Neutrophil (primary cell): ENCODE data around the gene AMBRA1.

ENCODE experiments used
- H3K27ac ChIP-seq: fragments of 200-600 bp; sonication (generic); 2 replicates; pipeline ENCODE4 v1.5.1; 2016; ENCODE audit warnings: mild to moderate bottlenecking, moderate library complexity
- H3K27me3 ChIP-seq: fragments of 200-600 bp; sonication (generic); 2 replicates; pipeline ENCODE4 v1.6.0; 2016; ENCODE audit warnings: mild to moderate bottlenecking
- H3K36me3 ChIP-seq: fragments of 200-600 bp; sonication (generic); 2 replicates; pipeline ENCODE4 v1.5.1; 2017
- H3K4me1 ChIP-seq, 2 experiments: fragments of 200-600 bp in 1 of 2; sonication (generic) in 1 of 2; 1 replicate in 1 of 2; 2 replicates in 1 of 2; pipeline versions ENCODE4 v1.5.1 to v1.6.1; 2013 to 2016; ENCODE audit warnings: low read depth in 1 of 2, low read length in 1 of 2, mild to moderate bottlenecking in 1 of 2, moderate library complexity in 1 of 2; ENCODE audit not compliant: control insufficient read depth in 1 of 2, insufficient read depth in 1 of 2
- H3K4me3 ChIP-seq, 2 experiments: fragments of 200-600 bp in 1 of 2; sonication (generic) in 1 of 2; 1 replicate in 1 of 2; 2 replicates in 1 of 2; pipeline ENCODE4 v1.5.1; 2013 to 2016; ENCODE audit warnings: low read depth in 1 of 2, low read length in 1 of 2, mild to moderate bottlenecking in 1 of 2, moderate library complexity in 1 of 2
- H3K9me3 ChIP-seq: fragments of 200-600 bp; sonication (generic); 2 replicates; pipeline ENCODE4 v1.5.1; 2016
- TF ChIP-seq, protein P1 (sequence below): fragments of 200-600 bp; sonication (generic); IDR thresholded peaks from 2 replicates; pipeline ENCODE4 v1.5.1; 2016; ENCODE audit warnings: antibody characterized with exemption

AMBRA1 gene

GRCh38 chr11:46353698-46354097 is 240.1 kb downstream of the AMBRA1 start:
- Histone ChIP-seq H3K36me3 (peaks cover 24% of the 10 kb centered on the region), H3K27me3 (no peaks in the 10 kb centered on the region), H3K4me3 (no peak overlapping the region), H3K27ac (peak overlapping the region; percentile 94), H3K9me3 (no peaks in the 10 kb centered on the region), H3K4me1 (peaks cover 87 to 88% of the 10 kb centered on the region in 2 experiments)
- TF ChIP-seq, protein P1, sequence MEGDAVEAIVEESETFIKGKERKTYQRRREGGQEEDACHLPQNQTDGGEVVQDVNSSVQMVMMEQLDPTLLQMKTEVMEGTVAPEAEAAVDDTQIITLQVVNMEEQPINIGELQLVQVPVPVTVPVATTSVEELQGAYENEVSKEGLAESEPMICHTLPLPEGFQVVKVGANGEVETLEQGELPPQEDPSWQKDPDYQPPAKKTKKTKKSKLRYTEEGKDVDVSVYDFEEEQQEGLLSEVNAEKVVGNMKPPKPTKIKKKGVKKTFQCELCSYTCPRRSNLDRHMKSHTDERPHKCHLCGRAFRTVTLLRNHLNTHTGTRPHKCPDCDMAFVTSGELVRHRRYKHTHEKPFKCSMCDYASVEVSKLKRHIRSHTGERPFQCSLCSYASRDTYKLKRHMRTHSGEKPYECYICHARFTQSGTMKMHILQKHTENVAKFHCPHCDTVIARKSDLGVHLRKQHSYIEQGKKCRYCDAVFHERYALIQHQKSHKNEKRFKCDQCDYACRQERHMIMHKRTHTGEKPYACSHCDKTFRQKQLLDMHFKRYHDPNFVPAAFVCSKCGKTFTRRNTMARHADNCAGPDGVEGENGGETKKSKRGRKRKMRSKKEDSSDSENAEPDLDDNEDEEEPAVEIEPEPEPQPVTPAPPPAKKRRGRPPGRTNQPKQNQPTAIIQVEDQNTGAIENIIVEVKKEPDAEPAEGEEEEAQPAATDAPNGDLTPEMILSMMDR, result no peak

GRCh38 chr11:46352063-46352841 is 241.6 kb downstream of the AMBRA1 start:
- Histone ChIP-seq H3K36me3 (peaks cover 32% of the 10 kb centered on the region), H3K9me3 (no peaks in the 10 kb centered on the region), H3K27ac (peak overlapping the region; percentile 94), H3K27me3 (no peaks in the 10 kb centered on the region), H3K4me1 (peaks cover 85% of the 10 kb centered on the region in 2 experiments), H3K4me3 (no peak overlapping the region)
- TF ChIP-seq, protein P1, result peak; percentile 88

DNA sequence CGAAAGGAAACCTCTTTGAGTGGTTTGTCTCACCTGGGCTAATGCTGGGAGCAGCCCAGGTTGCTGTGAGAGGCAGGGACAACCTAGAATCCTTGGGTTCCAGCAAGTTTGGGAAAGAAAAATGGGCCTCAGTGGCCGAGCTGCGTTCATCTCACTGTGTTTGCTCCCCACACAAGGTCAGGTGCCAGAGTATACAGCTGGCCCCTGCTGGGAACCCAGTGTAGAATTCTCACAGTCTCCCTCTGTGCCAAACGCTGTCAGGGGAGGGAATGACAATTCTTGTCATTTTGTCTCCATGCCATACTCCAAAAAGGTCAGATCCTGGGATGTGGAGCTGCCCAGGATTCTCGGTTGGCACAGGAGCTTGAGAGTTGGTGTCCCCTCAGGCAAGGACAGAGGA is 242.2 kb downstream of the AMBRA1 start:
- H3K9me3 ChIP-seq, result no peaks in the 10 kb centered on the region
- TF ChIP-seq, protein P1, result no peak
- H3K36me3 ChIP-seq, result peaks cover 32% of the 10 kb centered on the region
- peak overlapping the region; percentile 94 for H3K27ac ChIP-seq
- no peaks in the 10 kb centered on the region for H3K27me3 ChIP-seq
- H3K4me1 ChIP-seq, result peaks cover 82 to 83% of the 10 kb centered on the region in 2 experiments
- no peak overlapping the region for H3K4me3 ChIP-seq

DNA sequence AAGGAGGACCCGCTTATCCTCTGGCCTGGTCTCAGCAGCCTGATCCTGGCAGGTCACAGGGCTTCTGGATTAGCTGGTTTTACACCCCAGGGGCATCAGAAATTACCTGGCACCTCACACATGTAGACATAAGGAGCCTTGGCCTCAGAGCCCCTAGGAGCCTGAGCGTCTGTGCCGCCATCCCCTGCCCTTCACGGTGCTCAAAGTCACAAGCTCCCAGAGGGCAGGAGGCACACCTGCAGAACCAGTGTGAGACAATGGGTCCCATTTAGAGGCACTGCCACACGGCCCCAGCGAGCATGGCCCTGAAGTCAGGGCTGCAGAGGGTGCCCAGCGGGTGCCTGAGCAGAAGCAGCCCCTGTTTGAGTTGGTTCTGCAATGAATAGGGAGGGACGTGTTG is 242.7 kb downstream of the AMBRA1 start:
- TF ChIP-seq, protein P1, result no peak
- Histone ChIP-seq H3K27ac (peak overlapping the region; percentile 94), H3K9me3 (no peaks in the 10 kb centered on the region), H3K27me3 (no peaks in the 10 kb centered on the region), H3K36me3 (peaks cover 28% of the 10 kb centered on the region), H3K4me3 (no peak overlapping the region), H3K4me1 (peaks cover 82 to 83% of the 10 kb centered on the region in 2 experiments)

- no peak overlapping the region for H3K4me3 ChIP-seq
- H3K36me3 ChIP-seq, result peaks cover 23% of the 10 kb centered on the region
- H3K4me1 ChIP-seq, result peaks cover 82 to 83% of the 10 kb centered on the region in 2 experiments
- no peaks in the 10 kb centered on the region for H3K27me3 ChIP-seq
- no peaks in the 10 kb centered on the region for H3K9me3 ChIP-seq
- peak overlapping the region; percentile 94 for H3K27ac ChIP-seq
- TF ChIP-seq, protein P1, result no peak
These were observed 243.1 kb downstream of the AMBRA1 start for GRCh38 chr11:46350695-46351094.
